Endodermal cell (in vitro differentiated cells): Measurements from ENCODE around the gene UBC. TPM values are rescaled to one million over a fixed set of nuclear protein-coding genes. Genes with fewer than 3 reads are reported as not detected.

Experiments
- DNase-seq: peaks from one replicate; pipeline ENCODE4 v3.0.0-alpha.2; 2017
- H3K27ac ChIP-seq: 2 replicates; pipeline ENCODE4 v1.5.1; 2013; ENCODE audit warnings: mild to moderate bottlenecking, low read depth, low read length, moderate library complexity
- H3K27me3 ChIP-seq: 2 replicates; pipeline ENCODE4 v1.6.1; 2013; ENCODE audit warnings: mild to moderate bottlenecking, low read length, moderate library complexity; ENCODE audit not compliant: insufficient read depth, control insufficient read depth, poor library complexity, severe bottlenecking
- H3K36me3 ChIP-seq: 2 replicates; pipeline ENCODE4 v1.7.0; 2013; ENCODE audit warnings: mild to moderate bottlenecking, low read length, moderate library complexity; ENCODE audit not compliant: control insufficient read depth, insufficient read depth
- H3K4me1 ChIP-seq: one replicate; pipeline ENCODE4 v1.7.0; 2013; ENCODE audit warnings: low read length; ENCODE audit not compliant: control insufficient read depth, insufficient read depth
- H3K4me3 ChIP-seq: 2 replicates; pipeline ENCODE4 v1.5.1; 2013; ENCODE audit warnings: mild to moderate bottlenecking, low read length, moderate library complexity
- H3K9ac ChIP-seq: 2 replicates; pipeline ENCODE4 v1.6.1; 2013; ENCODE audit warnings: mild to moderate bottlenecking, low read length, moderate library complexity; ENCODE audit not compliant: poor library complexity, severe bottlenecking; ENCODE audit errors: extremely low read depth
- H3K9me3 ChIP-seq: 2 replicates; pipeline ENCODE4 v1.6.1; 2013; ENCODE audit warnings: mild to moderate bottlenecking, low read length, moderate library complexity; ENCODE audit not compliant: control insufficient read depth
- H3K27ac Mint-ChIP-seq: 2 replicates; pipeline ENCODE4 v1.8.0; 2020; ENCODE audit warnings: mixed read lengths
- H3K27me3 Mint-ChIP-seq: 2 replicates; pipeline ENCODE4 v1.8.0; 2021; ENCODE audit warnings: mild to moderate bottlenecking, mixed read lengths; ENCODE audit not compliant: insufficient read depth
- H3K36me3 Mint-ChIP-seq: 2 replicates; pipeline ENCODE4 v1.8.0; 2020; ENCODE audit warnings: low read depth, mixed read lengths
- H3K4me1 Mint-ChIP-seq: 2 replicates; pipeline ENCODE4 v1.8.0; 2020; ENCODE audit warnings: mixed read lengths
- H3K4me3 Mint-ChIP-seq: 2 replicates; pipeline ENCODE4 v1.8.0; 2020; ENCODE audit warnings: mild to moderate bottlenecking, moderate library complexity, mixed read lengths
- H3K9me3 Mint-ChIP-seq: 2 replicates; pipeline ENCODE4 v1.8.0; 2020; ENCODE audit warnings: mild to moderate bottlenecking, mixed read lengths
- CTCF ChIP-seq: fragments of 200-600 bp; sonication (generic); conservative IDR thresholded peaks from 2 replicates; pipeline ENCODE4 v1.5.0; 2021; ENCODE audit warnings: antibody characterized with exemption, mild to moderate bottlenecking
- WGBS, 2 experiments: methylation state at CpG; one replicate each; pipeline versions ENCODE4 v1.1.5 to v1.1.7; 2013; ENCODE audit warnings: missing lambda C conversion rate in 2 of 2, mixed read lengths in 1 of 2; ENCODE audit not compliant: insufficient coverage in 1 of 2, insufficient read length in 1 of 2; 5-methylcytosine and 5-hydroxymethylcytosine counted together
- long read RNA-seq, 4 experiments: library from polyadenylated mRNA in 2 of 4; library from RNA in 1 of 4; library from capped mRNA in 1 of 4; stranded (forward) in 3 of 4; unstranded in 1 of 4; transcript quantifications; one replicate each; pipeline ENCODE4 v2.0.0, GENCODE V29; 2020 to 2021; ENCODE audit warnings: inconsistent platforms in 1 of 4
- polyA plus RNA-seq, 2 experiments: library from polyadenylated mRNA; stranded (reverse); fragments of 50-300 nt; gene quantifications; one replicate each; pipeline ENCODE4 v1.2.3, GENCODE V29; 2013
- total RNA-seq, 2 donors: library from RNA; stranded (reverse); fragmentation: NEBNext Ultra II Directional in 1 of 2; extraction: Animal tissue kit (Norgen Biotek cat#: 25700) in 1 of 2; gene quantifications; 2 replicates in 1 of 2; 3 replicates in 1 of 2; pipeline ENCODE4 v1.2.1, GENCODE V29; 2021

The UBC gene
- total RNA-seq: 100 to 1,000 TPM; 580 to 625 TPM
- 856 TPM for polyA plus RNA-seq (2013, experiment 1 of 2)
- 866 TPM for polyA plus RNA-seq (2013, experiment 2 of 2)
- long read RNA-seq, experiment 1, transcript UBC-205 (1 exons, 3,745 nt): major isoform, 201 of 344 reads
- long read RNA-seq, experiment 1, transcript UBC-201 (2 exons, 2,688 nt): minor isoform, 128 of 344 reads
- long read RNA-seq, experiment 1, partial matches to known transcripts: 0 of 344 reads
- long read RNA-seq, experiment 1, other reads (novel, unspliced or antisense): 15 of 344 reads
- long read RNA-seq, experiment 2, transcript UBC-201 (2 exons, 2,688 nt): major isoform, 284 of 356 reads
- long read RNA-seq, experiment 2, transcript UBC-205 (1 exons, 3,745 nt): minor isoform, 66 of 356 reads
- long read RNA-seq, experiment 2, partial matches to known transcripts: 0 of 356 reads
- long read RNA-seq, experiment 2, other reads (novel, unspliced or antisense): 4 of 356 reads
- long read RNA-seq, experiment 3, transcript UBC-205 (1 exons, 3,745 nt): minor isoform, 312 of 3,153 reads
- long read RNA-seq, experiment 3, transcript UBC-201 (2 exons, 2,688 nt): major isoform, 2,807 of 3,153 reads
- long read RNA-seq, experiment 3, transcript UBC-204 (2 exons, 624 nt): minor isoform, 8 of 3,153 reads
- long read RNA-seq, experiment 3, partial matches to known transcripts: 1 of 3,153 reads
- long read RNA-seq, experiment 3, other reads (novel, unspliced or antisense): 23 of 3,153 reads
- long read RNA-seq, experiment 4, transcript UBC-205 (1 exons, 3,745 nt): minor isoform, 62 of 697 reads
- long read RNA-seq, experiment 4, transcript UBC-201 (2 exons, 2,688 nt): major isoform, 629 of 697 reads
- long read RNA-seq, experiment 4, partial matches to known transcripts: 0 of 697 reads
- long read RNA-seq, experiment 4, other reads (novel, unspliced or antisense): 6 of 697 reads

GRCh38 chr12:124914392-124915238 is at the start of gene UBC:
Gene UBC (minus strand): TSS chr12:124914650. CDS start chr12:124913771, 879 bp downstream.
- peak; percentile 95 for DNase-seq
- peak within 1 kb of the TSS; percentile 100 for H3K27ac ChIP-seq
- Mint-ChIP-seq H3K4me1 (peaks cover 55% of the 10 kb centered on the region), H3K27ac (peak within 1 kb of the TSS; percentile 100), H3K27me3 (no peaks in the 10 kb centered on the region), H3K9me3 (no peaks in the 10 kb centered on the region), H3K4me3 (peak within 1 kb of the TSS; percentile 100), H3K36me3 (peaks cover 38% of the 10 kb centered on the region)
- H3K9me3 ChIP-seq: no peaks in the 10 kb centered on the region
- no peak for TF ChIP-seq CTCF
- H3K9ac ChIP-seq: peak within 1 kb of the TSS; percentile 99
- no peaks in the 10 kb centered on the region for H3K27me3 ChIP-seq
- 0% methylated on average over 43 to 84 of the region's 85 CpGs for WGBS, 2 experiments
- H3K4me1 ChIP-seq: peaks cover 12% of the 10 kb centered on the region
- H3K4me3 ChIP-seq: peak within 1 kb of the TSS; percentile 99
- H3K36me3 ChIP-seq: peaks cover 36% of the 10 kb centered on the region

- H3K9ac ChIP-seq: no peak overlapping the region
- H3K9me3 Mint-ChIP-seq: no peaks in the 10 kb centered on the region
- no peak overlapping the region for H3K27ac ChIP-seq
- no peaks in the 10 kb centered on the region for H3K4me1 Mint-ChIP-seq
- peaks cover 53% of the 10 kb centered on the region for H3K36me3 Mint-ChIP-seq
- H3K27ac Mint-ChIP-seq: no peak overlapping the region
- H3K4me3 Mint-ChIP-seq: no peak overlapping the region
- H3K27me3 Mint-ChIP-seq: no peaks in the 10 kb centered on the region
- no peak for DNase-seq
- H3K4me3 ChIP-seq: no peak overlapping the region
- H3K4me1 ChIP-seq: no peaks in the 10 kb centered on the region
- H3K27me3 ChIP-seq: no peaks in the 10 kb centered on the region
- WGBS, 2 experiments: 94 to 100% methylated on average over 4 to 8 of the region's 8 CpGs
- no peaks in the 10 kb centered on the region for H3K9me3 ChIP-seq
- peaks cover 33% of the 10 kb centered on the region for H3K36me3 ChIP-seq
- TF ChIP-seq CTCF: no peak
These were observed 48.8 kb upstream of the UBC start for GRCh38 chr12:124963211-124963610.

GRCh38 chr12:124961055-124961454 is 46.6 kb upstream of the UBC start:
- Mint-ChIP-seq H3K36me3 (peaks cover 65% of the 10 kb centered on the region), H3K9me3 (no peaks in the 10 kb centered on the region), H3K4me1 (no peaks in the 10 kb centered on the region), H3K27ac (peak overlapping the region; percentile 74), H3K27me3 (no peaks in the 10 kb centered on the region), H3K4me3 (no peak overlapping the region)
- H3K27ac ChIP-seq: no peak overlapping the region
- H3K9me3 ChIP-seq: no peaks in the 10 kb centered on the region
- no peak overlapping the region for H3K9ac ChIP-seq
- no peak overlapping the region for H3K4me3 ChIP-seq
- WGBS, 2 experiments: 95% methylated on average over 11 of the region's 29 CpGs; no CpG with 5 or more reads in 1 of the 2 experiments
- no peaks in the 10 kb centered on the region for H3K4me1 ChIP-seq
- DNase-seq: no peak
- TF ChIP-seq CTCF: no peak
- H3K36me3 ChIP-seq: peaks cover 49% of the 10 kb centered on the region
- H3K27me3 ChIP-seq: no peaks in the 10 kb centered on the region
